NCI-H524 (cell line): ENCODE measurements around the gene SLC8A1.

Experiments
- DNase-seq, 2 experiments: peaks; one replicate each; lab custom pipeline; 2025; lab: John Stamatoyannopoulos, UW

SLC8A1 gene

DNA sequence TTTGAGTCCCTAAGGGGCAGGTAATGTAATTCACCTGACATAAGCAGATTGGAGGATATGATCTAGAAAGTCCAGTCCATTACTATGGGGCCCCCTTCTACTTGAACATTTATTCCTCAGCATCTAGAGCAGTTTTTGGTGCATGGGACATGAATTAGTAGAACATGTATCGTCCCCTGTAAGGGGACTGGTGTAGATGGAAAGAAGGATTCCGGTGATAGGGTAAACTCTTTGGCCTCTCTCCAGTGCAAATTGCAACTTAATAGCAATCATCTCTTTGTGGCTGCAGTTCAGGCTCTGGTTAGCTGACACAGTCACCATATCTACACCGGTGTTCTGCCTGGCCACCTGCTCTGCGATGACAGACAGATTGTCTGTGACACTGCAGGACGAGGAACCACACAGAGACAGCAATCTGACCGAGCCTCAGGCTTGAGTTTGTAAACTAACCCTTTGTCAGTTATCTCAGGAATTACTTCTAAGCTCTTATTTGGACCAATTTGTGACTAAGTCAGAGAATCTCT, 6.4 kb upstream of the SLC8A1 start:
- DNase-seq, result peak; percentile 19 to 58

DNA sequence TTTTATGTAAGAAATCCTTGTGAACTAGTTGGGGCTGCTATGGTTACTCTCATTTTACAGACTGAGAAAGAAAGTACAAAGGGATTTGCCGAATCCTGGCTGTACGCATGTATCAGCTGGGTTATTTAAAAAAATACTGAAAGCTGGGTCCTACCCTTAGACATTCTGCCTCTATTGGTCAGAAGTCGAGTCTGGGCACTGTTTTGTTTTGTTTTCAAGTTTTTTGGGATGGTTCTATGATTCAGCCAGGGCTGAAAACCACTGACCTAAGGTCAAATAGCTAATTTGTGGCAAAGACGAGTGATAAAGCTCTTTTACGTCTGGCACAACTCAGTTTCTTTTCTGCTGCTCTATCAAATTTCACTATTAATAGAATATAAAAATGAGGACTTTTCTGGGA, 5.9 kb upstream of the SLC8A1 start:
- no peak for DNase-seq

DNA sequence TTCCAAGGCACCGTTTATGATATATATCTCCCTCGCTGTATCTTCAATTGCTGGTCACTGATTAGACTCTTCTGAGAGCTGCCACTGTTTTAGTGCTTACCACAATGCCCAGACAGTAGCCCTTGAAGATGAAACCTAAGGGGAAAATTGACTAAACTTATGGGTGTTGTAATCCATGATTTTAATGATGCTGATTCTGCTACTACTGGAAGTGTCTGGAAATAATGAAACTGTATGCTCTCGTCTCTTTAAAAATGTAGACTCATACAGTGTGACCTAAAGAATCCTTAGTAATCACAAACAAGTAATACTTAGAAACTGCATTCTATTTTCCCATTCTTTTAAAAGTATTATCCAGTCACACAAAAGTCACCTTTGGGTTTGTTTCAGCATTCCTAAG, 5.5 kb upstream of the SLC8A1 start:
- no peak for DNase-seq

DNA sequence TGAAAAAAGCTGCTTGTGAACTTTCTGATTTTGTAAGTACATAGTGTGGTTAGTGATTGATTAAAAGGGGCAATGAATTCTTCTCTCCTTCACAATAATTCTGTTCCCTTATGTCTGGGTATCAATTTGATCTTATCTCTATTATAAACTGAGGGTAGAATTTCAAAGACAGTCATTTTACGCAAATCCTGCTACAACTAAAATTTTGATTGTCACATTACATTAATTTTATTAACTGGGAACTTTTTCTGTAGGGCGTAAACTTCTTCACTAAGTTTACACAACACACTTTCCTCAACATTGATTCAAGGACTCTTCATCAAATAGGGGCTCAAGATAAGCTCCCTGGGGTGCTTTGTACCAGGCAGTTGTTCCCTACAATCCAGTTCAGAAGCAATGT, 5.0 kb upstream of the SLC8A1 start:
- no peak for DNase-seq

DNA sequence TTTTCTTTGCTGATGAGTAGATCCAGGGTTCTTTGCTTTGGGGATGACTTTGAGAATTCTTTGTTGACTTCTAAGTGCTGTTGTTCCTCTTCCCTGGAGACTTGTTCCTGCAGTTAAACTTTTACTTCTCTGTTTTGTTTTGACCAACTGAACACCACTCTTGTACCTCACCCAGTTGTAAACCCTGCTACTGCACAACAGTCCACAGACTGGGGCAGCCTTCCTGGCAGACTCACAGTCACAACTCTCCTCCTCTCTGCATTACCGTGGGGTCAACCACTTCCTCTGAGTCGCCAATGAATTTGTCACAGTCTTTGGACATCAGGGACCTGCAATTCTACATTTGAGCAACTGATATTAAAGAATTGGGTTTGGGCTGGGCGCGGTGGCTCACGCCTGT, 3.8 kb upstream of the SLC8A1 start:
- DNase-seq, result no peak

DNA sequence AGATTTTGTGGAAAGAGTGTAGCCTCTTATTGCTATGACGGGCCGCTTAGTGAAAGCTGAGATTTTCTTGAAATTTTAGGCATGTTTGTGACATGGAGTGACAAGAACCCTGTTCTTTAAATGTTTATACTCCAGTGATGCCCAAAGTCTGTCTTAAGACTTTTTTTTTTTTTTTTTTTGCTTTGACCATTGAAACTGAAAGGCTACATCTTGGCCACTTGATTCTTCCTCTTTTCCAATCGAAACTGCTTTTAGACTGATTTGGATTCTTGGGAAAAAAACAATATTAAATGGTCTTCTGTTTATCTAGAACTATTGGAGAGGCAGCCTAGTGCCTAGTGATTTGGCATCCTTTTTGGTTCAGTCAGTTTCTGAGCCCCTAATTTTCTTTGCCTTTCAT, 2.4 kb upstream of the SLC8A1 start:
- no peak for DNase-seq

DNA sequence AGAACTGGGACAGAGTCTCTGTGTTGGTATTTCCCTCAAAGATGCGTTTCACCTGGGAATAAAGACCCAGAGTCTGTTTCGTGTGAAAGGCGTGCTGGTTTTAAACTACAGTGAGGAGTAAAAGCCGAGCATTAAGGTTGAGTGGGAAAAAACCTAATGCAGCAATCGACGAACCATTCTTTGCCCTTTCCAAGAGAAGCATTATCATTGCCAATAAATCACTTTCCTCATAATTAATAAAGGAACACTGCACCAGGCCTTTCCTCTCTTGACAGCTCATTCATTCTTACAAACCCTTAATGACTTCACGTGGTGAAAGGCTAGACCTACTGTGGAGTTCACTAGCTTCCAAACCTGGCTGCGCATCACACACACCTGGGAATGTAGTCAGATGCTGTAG, 896 bp upstream of the SLC8A1 start:
- DNase-seq, result no peak

DNA sequence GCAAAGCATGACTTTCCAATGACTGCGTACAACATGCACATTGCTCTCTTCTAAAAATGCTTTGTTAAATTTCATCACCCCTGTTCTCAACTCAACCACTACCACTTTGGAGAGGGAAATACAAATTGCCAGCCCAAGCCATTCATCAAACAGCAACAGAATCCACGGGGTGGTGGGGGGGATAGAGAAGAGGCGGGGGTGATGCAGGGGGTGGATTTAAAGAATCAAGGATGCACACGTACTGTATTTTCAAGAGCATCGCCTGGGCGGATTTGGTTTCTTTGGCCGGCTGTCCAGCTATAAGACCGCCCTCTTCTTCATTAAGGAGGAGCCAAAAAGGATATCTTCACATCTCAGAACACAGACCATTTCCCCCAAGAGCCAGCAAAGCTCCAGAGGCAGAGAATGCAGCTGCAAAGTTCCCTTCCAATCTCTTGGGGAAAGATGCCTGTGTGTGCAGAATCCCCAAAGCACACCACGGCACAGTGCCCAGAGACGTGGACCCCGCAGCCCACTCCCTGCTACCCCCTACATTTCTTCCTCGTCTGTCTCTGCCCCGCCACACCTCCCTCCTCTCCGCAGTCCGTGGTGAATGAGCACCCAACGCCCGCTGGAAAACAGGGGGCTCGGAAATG, 977 bp downstream of the SLC8A1 start:
- peak; percentile 60 to 89 for DNase-seq

DNA sequence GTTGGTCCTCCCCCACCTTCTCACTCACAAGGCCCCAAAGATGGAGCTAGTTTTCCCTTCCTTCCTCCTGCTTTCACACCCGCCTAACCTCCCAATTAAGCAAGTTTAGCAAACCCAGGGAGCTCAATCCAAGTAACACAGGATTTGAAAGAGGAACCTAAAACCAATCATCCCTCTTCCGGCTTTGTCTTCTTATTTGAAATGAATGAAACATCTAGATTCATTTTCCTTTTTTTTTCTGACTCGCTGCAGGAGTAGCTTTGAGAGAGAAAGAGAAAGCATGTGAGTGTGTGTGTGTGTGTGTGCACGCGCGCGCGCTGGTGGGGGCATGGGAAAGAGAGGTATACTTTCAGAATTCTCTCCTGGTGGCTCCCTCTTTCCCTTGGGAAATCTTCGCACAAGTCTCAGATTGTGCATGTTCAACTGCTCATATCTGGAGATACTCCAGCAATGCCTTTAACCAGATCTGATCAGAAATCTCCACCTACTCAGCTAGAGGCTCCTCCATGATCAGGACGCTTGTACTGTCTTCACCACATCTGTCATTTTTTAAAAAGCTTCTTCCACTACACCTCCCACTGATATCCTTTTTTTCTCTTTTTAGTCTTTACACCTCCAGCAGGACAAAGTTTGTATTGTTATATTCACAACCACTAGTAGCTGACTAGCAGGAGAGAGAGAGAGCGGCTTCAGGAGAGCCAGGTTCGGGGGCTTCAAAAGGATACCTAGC, 1.7 kb downstream of the SLC8A1 start:
- peak; percentile 26 to 72 for DNase-seq

DNA sequence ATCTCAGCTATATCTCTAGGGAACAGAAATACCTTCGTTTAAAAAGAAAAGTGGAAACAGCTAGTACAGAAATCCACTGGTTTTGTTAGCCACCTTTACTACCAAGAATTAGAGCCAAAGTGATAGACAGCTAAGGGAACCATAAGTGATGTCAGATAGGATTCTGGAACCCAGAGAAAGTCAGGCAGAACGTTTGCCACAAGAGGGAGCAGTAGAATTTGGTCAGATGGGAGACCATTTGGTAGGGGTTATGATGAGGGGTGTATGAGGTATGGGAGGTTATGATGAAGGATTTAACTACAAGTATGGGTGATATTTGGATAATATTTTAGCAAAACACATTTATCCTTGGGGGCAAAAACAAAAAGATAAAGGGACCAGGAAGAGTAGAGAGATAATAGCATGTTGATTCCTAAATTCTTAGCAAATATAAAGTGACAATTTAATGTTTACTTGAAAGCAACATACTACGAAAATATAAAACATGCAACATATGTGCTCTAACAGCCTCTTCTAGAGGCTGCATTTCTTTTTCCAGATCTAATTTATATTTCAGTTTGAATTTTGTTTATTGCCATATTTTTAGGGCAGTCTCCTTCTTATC, 3.3 kb downstream of the SLC8A1 start:
- DNase-seq, result peak; percentile 58 to 82

DNA sequence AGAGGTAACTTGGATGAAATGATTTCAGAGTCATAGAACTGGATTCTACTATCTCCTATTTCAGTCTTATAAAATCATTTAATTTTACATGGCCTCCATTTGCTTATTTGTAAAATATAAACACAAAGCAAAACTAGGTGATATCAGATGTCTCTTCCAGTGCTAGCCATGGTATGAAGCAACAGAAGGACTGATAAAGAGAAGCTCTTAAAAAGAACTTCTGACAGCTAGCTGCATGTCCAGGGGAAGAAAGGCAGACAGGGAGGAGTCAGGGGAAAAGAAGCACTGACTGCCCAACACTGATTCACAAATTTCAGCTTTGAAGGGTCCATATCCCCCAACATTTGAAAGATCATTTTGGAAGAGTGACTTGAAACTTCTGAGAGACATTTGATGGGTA, 6.4 kb downstream of the SLC8A1 start:
- no peak for DNase-seq

DNA sequence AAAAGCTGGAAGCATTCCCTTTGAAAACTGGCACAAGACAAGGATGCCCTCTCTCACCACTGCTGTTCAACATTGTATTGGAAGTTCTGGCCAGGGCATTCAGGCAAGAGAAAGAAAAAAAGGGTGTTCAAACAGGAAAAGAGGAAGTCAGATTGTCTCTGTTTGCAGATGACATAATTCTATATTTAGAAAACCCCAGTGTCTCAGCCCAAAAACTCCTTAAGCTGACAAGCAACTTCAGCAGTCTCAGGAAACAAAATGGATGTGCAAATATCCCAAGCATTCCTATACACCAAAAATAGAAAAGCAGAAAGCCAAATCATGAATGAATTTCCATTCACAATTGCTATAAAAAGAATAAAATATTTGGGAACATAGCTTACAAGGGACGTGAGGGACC, 11.1 kb downstream of the SLC8A1 start:
- DNase-seq, result no peak

DNA sequence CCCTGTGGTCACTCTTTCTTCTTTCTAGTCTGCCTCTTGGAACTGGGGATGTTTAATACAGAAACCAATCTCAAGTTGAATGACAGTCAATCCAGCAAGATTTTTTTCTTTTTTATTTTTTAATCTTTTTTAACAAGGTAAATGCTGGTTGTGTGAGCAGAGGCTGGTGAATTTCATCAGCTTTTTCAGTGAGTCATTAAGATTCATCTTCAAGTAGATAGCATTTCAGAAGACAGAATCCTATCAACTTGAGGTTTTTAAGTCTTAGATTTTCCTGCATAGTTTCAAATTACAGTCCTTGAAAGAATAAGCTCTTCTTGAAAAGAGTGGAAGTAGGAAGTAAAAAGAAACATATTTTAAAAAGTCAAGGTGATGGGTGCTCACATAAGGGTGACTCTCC, 12.4 kb downstream of the SLC8A1 start:
- peak in 1 of 2 experiments; percentile 27 for DNase-seq

DNA sequence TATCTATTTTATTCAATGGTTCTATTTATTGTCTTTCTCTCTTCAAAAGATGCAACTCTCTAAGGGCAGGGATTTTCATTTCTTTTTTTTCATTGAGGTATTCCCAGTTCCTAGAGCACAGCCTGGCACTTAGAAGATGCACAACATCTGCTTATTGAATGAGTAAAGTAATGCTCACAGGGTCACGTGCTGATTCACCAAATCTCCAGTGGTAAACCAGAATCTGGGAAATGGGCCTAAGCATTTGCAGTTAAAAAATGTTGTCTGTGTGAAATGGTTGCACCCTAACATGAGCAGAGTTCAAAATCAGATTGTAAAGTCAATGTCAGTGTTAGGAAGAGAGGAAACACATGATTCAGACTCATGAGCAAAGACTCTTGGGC, 15.8 kb downstream of the SLC8A1 start:
- no peak for DNase-seq

DNA sequence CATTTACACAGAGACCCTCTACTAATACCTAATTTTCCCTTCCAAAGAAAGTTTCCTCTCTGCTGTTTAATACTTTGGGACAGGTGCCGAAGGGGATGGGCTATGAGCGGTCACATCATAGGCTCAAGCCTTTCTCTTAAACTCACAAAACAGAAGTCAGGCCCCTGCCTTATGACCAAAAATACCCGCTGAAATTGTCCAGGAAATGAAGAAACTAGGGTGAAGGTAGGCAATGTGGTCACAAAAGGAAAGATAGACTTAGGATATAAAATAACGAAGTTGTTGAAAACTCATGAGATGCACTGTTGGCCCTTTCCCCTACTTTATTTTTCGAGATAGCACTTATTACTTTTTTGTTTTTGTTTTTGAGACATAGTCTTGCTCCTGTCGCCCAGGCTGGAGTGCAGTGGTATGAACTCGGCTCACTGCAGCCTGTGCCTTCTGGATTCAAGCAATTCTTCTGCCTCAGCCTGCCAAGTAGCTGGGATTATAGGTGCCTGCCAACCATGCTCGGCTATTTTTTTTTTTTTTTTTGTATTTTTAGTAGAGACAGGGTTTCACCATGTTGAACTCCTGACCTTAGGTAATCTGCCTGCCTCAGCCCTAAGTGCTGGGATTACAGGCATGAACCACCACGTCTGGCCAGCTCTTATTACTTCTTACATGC, 16.3 kb downstream of the SLC8A1 start:
- DNase-seq, result no peak

DNA sequence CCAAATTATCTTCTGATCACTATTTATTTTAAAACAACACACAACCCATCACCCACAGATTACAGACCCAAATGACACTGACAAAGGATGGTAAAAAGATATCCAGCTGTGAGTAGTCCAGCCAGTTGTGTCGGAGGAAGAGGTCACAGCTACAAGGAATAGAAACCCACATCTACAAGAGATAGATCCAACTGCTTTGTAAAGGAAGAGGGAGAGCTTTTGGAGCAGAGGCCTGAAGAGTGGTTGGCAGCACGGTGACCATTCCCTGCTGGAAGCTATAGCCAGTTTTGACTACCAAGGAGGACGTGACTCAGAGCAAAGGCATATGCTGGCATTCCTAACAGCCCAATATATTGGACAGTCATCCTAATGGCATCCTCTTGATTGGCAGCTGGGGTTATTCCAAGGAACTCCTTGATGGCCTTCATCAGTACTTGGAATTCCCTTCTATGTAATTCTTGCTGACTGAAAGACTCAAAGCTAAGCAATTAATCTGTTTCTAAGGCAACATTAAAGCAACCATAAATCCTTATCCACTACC, 17.1 kb downstream of the SLC8A1 start:
- DNase-seq, result no peak

DNA sequence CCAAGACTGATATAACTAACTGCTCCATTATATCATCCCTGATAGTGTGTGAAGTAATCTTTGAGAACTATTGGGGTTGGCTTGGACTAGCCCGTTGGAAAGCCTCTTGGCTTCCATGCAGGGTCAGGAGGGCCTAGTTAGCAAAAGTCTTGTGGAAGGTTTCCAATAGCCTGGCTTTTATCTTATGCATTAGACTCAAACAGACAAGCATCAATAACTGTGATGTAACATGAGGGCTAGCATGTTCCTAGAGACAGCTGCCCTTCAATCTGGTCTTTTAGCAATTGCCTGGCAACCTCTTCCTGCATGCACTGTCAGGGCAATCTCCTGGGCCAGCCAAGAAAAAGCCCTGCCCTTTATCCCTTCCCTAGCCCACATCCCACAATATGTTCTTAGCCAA, 18.2 kb downstream of the SLC8A1 start:
- peak; percentile 3 to 73 for DNase-seq

DNA sequence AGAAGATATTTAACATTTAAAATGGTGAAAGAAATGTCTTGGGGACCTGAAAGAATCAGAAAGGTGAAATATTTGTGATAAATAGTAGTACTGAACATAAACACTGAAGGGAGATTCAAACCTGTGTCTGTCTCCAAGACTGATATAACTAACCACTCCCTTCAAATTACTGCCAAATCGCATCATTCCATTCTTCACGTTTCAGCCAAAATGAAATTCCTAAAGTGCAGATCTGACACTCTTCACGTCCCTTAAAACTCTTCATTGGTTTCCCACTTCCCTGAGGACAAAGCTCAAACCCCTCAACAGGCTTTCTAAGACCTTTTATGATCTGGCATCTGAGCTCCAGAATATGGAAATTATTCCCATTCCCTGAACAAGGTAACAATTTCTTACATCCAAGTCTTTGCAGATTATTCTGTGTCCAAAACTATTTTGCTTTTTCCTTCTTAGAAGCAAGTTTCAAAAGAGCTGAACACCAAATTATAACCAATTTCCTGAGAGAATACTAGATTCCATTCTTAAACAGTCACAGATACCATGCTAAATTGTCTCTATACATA, 18.9 kb downstream of the SLC8A1 start:
- no peak for DNase-seq

DNA sequence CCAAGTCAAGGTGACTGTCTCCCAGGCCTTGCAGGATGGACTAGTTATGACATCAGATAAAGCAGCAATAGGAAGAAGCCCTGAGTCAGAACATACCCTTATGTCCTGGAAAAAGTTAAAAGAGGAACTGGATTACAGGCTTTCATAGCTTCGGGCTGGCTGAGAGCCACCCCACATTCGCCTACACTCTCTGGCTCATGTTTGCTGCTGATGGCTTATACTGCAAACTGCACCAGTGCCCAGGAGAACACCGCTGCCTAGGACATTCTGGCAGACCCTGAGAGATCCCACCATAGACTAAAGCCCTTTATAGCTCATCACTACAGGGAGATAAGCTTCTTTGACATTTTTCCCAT, 20.3 kb downstream of the SLC8A1 start:
- no peak for DNase-seq

DNA sequence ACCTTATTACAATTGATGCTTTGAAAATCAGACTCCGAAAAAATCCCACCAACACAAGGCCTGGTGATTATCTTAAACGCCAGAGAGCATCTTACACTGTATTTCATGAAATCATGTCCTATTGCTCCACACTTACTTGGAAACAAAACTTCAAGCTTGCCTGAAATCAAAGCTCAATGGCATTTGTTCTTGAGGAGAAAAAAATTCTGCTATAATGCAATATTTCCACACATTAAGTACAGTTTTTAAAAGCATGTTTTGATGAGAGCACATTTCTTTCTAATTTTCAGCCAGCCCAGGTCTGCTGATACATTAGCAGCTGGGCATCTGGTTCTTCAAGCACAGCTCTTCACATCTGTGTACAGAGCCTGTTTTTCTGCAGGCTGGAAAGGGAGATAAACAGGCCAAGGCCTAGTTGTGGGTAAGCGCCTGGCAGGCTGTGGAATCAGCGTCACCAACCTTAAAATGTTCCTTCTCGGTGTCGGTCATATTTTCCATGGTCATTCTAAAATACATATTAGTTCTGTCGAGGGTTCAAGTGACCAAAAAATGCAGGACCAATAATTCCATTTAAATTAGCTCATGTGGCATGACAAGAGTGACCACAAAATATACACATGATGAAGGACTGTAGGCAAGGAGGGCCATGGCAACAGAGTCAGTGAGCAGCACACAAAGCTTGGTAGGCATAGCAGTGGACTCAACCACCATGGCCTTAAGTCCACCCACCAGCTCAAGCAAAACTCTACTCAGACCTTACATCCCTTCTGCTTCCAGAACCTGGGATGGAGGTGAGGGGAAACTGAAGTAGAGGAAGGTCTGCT, 20.9 kb downstream of the SLC8A1 start:
- DNase-seq, result peak in 1 of 2 experiments; percentile 7

DNA sequence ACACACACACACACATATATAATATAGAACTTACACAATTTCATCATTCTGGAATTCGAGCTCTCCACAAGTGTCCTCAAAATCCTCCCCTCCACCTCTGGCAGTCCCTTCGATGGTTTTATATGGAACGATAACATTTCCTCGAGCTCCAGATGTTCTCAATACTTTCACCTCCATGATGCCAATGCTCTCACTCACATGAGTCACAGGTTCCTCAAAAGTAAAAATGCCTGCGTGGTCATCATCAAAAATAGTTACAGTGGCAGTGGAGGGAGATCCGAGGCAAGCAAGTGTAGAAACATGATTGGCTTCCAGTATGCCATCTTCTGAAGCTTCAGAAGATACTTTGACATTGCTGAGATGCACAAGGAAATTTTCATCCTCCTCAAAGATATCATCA, 23.5 kb downstream of the SLC8A1 start:
- no peak for DNase-seq
